Natural killer cell (primary cell): ENCODE data around the gene SEC14L5. TPM values are rescaled to one million over a fixed set of nuclear protein-coding genes. Genes with fewer than 3 reads are reported as not detected.
"Not testable (repeated sequence)": the region's sequence is repeated elsewhere in the genome, so short reads cannot be mapped to it uniquely, and the experiment has no call there.

Experiments
- ATAC-seq, 3 donors: fragments of 150-1000 bp in 2 of 3; fragments of 200-7000 bp in 1 of 3; cut with Tn5 transposase; 1 replicate in 1 of 3; 2 replicates in 2 of 3; pipeline ENCODE4 v1.10.0; 2021; ENCODE audit warnings: mild to moderate bottlenecking in 2 of 3, moderate library complexity in 2 of 3
- DNase-seq, 2 donors: peaks; one replicate each; pipeline versions ENCODE4 v3.0.0 to v3.0.0-alpha.2; 2013 to 2021; ENCODE audit warnings: mixed read lengths in 1 of 2
- H3K27ac ChIP-seq: one replicate; pipeline ENCODE4 v1.5.1; 2013; ENCODE audit warnings: mild to moderate bottlenecking, low read length
- H3K27me3 ChIP-seq: one replicate; pipeline ENCODE4 v1.6.1; 2013; ENCODE audit warnings: low read length; ENCODE audit not compliant: control insufficient read depth, insufficient read depth
- H3K36me3 ChIP-seq: one replicate; pipeline ENCODE4 v1.6.1; 2013; ENCODE audit warnings: low read length; ENCODE audit not compliant: control insufficient read depth, insufficient read depth
- H3K4me1 ChIP-seq: one replicate; pipeline ENCODE4 v1.6.1; 2013; ENCODE audit warnings: low read length; ENCODE audit not compliant: control insufficient read depth, insufficient read depth
- H3K4me3 ChIP-seq: one replicate; pipeline ENCODE4 v1.5.1; 2013; ENCODE audit warnings: low read length
- H3K9me3 ChIP-seq: one replicate; pipeline ENCODE4 v1.6.1; 2013; ENCODE audit warnings: low read length; ENCODE audit not compliant: control insufficient read depth, insufficient read depth
- H3K27ac Mint-ChIP-seq, 2 donors: one replicate each; pipeline ENCODE4 v1.8.0; 2022; ENCODE audit warnings: mild to moderate bottlenecking in 2 of 2, mixed read lengths in 2 of 2, moderate library complexity in 1 of 2
- H3K27me3 Mint-ChIP-seq, 2 donors: one replicate each; pipeline ENCODE4 v1.8.0; 2022; ENCODE audit warnings: low read depth in 2 of 2, mixed read lengths in 2 of 2
- H3K36me3 Mint-ChIP-seq: one replicate; pipeline ENCODE4 v1.8.0; 2022; ENCODE audit warnings: mixed read lengths
- H3K4me1 Mint-ChIP-seq, 2 donors: one replicate each; pipeline ENCODE4 v1.8.0; 2022; ENCODE audit warnings: mixed read lengths in 2 of 2
- H3K4me3 Mint-ChIP-seq: one replicate; pipeline ENCODE4 v1.8.0; 2022; ENCODE audit warnings: mild to moderate bottlenecking, moderate library complexity, mixed read lengths
- H3K9me3 Mint-ChIP-seq, 2 donors: one replicate each; pipeline ENCODE4 v1.8.0; 2022; ENCODE audit warnings: mixed read lengths in 2 of 2
- CTCF ChIP-seq: fragments of 200-600 bp; IDR thresholded peaks from one replicate; pipeline ENCODE4 v1.8.0; 2022; ENCODE audit warnings: antibody characterized with exemption
- WGBS: methylation state at CpG from one replicate; pipeline ENCODE4 v1.1.7; 2013; ENCODE audit warnings: missing lambda C conversion rate; ENCODE audit not compliant: insufficient coverage; 5-methylcytosine and 5-hydroxymethylcytosine counted together
- intact Hi-C: fragments of 100-400 bp; cut with micrococcal nuclease; formaldehyde crosslinking; loops from one replicate; pipeline ENCODE4 v1.14.2; 2022
- total RNA-seq, 4 donors: library from RNA; stranded (reverse); fragments of 120-200 nt in 1 of 4; gene quantifications; one replicate each; pipeline versions ENCODE4 v1.2.3 to v1.2.4, GENCODE V29; 2013 to 2022

The SEC14L5 gene
- total RNA-seq, 3 donors from 2014 or later (not counting 1 experiment from before 2014, with no cell fraction given), result 0.27 to 1.1 (median 0.93) TPM

GRCh38 chr16:4926928-4927327 is 31.2 kb upstream of the SEC14L5 start:
- Mint-ChIP-seq H3K27ac (no peak overlapping the region), H3K36me3 (peaks cover 7% of the 10 kb centered on the region), H3K4me1 (no peaks in the 10 kb centered on the region), H3K4me3 (no peak overlapping the region), H3K27me3 (peaks cover 0 to 9% of the 10 kb centered on the region in 2 donors), H3K9me3 (peaks cover 0 to 6% of the 10 kb centered on the region in 2 donors)
- DNase-seq (no peak), ATAC-seq (no peak)
- TF ChIP-seq CTCF, result no peak
- Histone ChIP-seq H3K4me1 (no peaks in the 10 kb centered on the region), H3K9me3 (peaks cover 8% of the 10 kb centered on the region), H3K27me3 (no peaks in the 10 kb centered on the region), H3K36me3 (no peaks in the 10 kb centered on the region), H3K4me3 (no peak overlapping the region), H3K27ac (no peak overlapping the region)
- 90% methylated on average over 1 of the region's 2 CpGs for WGBS
- intact Hi-C loops, result no loop called here

- 50% methylated on average over 2 of the region's 2 CpGs for WGBS
These were observed 30.5 kb upstream of the SEC14L5 start for GRCh38 chr16:4927661-4928060.

GRCh38 chr16:4928227-4928626 is 29.9 kb upstream of the SEC14L5 start:
- no peak for ATAC-seq
- Histone ChIP-seq H3K27me3 (no peaks in the 10 kb centered on the region), H3K36me3 (no peaks in the 10 kb centered on the region), H3K27ac (no peak overlapping the region), H3K9me3 (peaks cover 8% of the 10 kb centered on the region), H3K4me1 (no peaks in the 10 kb centered on the region), H3K4me3 (no peak overlapping the region)
- Mint-ChIP-seq H3K9me3 (peaks cover 0 to 6% of the 10 kb centered on the region in 2 donors), H3K4me3 (no peak overlapping the region), H3K27ac (no peak overlapping the region), H3K27me3 (peaks cover 0 to 9% of the 10 kb centered on the region in 2 donors), H3K36me3 (peaks cover 7% of the 10 kb centered on the region), H3K4me1 (no peaks in the 10 kb centered on the region)
- intact Hi-C loops, result no loop called here
- TF ChIP-seq CTCF, result no peak
- WGBS, result 90% methylated on average over 6 of the region's 6 CpGs
- DNase-seq, result no peak

More at GRCh38 chr16:4927661-4928060, 30.5 kb upstream of the SEC14L5 start:
- H3K27me3 Mint-ChIP-seq, result peaks cover 0 to 9% of the 10 kb centered on the region in 2 donors
- H3K9me3 ChIP-seq, result peaks cover 8% of the 10 kb centered on the region
- peaks cover 7% of the 10 kb centered on the region for H3K36me3 Mint-ChIP-seq
- H3K36me3 ChIP-seq, result no peaks in the 10 kb centered on the region
- H3K27ac ChIP-seq, result no peak overlapping the region
- no peaks in the 10 kb centered on the region for H3K4me1 Mint-ChIP-seq
- peaks cover 0 to 6% of the 10 kb centered on the region in 2 donors for H3K9me3 Mint-ChIP-seq
- intact Hi-C loops, result no loop called here
- no peak overlapping the region for H3K4me3 Mint-ChIP-seq
- H3K4me3 ChIP-seq, result no peak overlapping the region
- DNase-seq (no peak), ATAC-seq (no peak)
- no peaks in the 10 kb centered on the region for H3K4me1 ChIP-seq
- TF ChIP-seq CTCF, result no peak
- no peaks in the 10 kb centered on the region for H3K27me3 ChIP-seq
- no peak overlapping the region for H3K27ac Mint-ChIP-seq

GRCh38 chr16:4929619-4930018 is 28.5 kb upstream of the SEC14L5 start:
- H3K4me3 Mint-ChIP-seq, intact Hi-C loops, H3K4me1 Mint-ChIP-seq, H3K27ac ChIP-seq, H3K27ac Mint-ChIP-seq, H3K4me1 ChIP-seq, H3K36me3 Mint-ChIP-seq, H3K9me3 ChIP-seq, H3K4me3 ChIP-seq, H3K36me3 ChIP-seq, H3K27me3 ChIP-seq, H3K27me3 Mint-ChIP-seq, H3K9me3 Mint-ChIP-seq, ATAC-seq, DNase-seq: not testable (repeated sequence)
- WGBS, result 33% methylated on average over 1 of the region's 4 CpGs
